OCI-LY1 (cell line): ENCODE data around the gene FAM204A.

Experiments used
- EZH2 ChIP-seq: fragments of 200-600 bp; sonication (generic), shearing (Covaris generic); IDR thresholded peaks from 2 replicates; pipeline ENCODE4 v1.8.0; 2017; ENCODE audit warnings: borderline replicate concordance, mixed run types, mild to moderate bottlenecking, antibody characterized with exemption, low read length, moderate library complexity, mixed read lengths
- TF ChIP-seq, protein P1 (sequence below): fragments of 200-600 bp; sonication (generic), shearing (Covaris generic); IDR thresholded peaks from 2 replicates; pipeline ENCODE4 v1.5.1; 2017; ENCODE audit warnings: mild to moderate bottlenecking, antibody characterized with exemption, low read length, moderate library complexity, mixed read lengths

DNA sequence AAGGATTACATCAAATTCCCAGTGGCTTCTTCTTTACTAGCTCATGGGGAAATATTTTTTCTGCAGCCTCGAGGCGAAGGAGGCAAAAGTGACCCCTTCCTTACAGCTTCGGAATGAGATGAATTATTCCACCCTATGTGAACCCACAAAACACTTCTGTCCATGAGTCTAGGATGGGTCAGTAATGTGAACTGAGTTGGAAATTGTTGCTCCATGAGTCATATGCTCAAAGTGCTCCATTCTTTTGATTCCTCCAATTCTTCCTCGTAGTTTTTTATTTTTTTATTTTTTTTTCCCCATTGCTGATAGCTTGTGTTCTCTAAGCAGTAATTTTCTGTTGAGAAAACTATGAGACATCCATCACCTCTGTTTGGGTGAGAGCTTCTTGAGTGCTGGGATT, 31.7 kb upstream of the FAM204A start:
- TF ChIP-seq, protein P1, sequence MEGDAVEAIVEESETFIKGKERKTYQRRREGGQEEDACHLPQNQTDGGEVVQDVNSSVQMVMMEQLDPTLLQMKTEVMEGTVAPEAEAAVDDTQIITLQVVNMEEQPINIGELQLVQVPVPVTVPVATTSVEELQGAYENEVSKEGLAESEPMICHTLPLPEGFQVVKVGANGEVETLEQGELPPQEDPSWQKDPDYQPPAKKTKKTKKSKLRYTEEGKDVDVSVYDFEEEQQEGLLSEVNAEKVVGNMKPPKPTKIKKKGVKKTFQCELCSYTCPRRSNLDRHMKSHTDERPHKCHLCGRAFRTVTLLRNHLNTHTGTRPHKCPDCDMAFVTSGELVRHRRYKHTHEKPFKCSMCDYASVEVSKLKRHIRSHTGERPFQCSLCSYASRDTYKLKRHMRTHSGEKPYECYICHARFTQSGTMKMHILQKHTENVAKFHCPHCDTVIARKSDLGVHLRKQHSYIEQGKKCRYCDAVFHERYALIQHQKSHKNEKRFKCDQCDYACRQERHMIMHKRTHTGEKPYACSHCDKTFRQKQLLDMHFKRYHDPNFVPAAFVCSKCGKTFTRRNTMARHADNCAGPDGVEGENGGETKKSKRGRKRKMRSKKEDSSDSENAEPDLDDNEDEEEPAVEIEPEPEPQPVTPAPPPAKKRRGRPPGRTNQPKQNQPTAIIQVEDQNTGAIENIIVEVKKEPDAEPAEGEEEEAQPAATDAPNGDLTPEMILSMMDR, result no peak
- TF ChIP-seq EZH2, result no peak
